Mononuclear cell (primary cell): ENCODE measurements around the gene C16orf54. TPM values are rescaled to one million over a fixed set of nuclear protein-coding genes. Genes with fewer than 3 reads are reported as not detected.
"Not testable (repeated sequence)": the region's sequence is repeated elsewhere in the genome, so short reads cannot be mapped to it uniquely, and the experiment has no call there.

Experiments
- H3K27me3 ChIP-seq: 2 replicates; pipeline ENCODE4 v1.6.0; 2011; ENCODE audit warnings: low read length, control low read depth; ENCODE audit not compliant: insufficient read depth
- H3K4me1 ChIP-seq: 2 replicates; pipeline ENCODE4 v1.5.1; 2011; ENCODE audit warnings: mild to moderate bottlenecking, low read length, control low read depth; ENCODE audit not compliant: insufficient read depth
- H3K4me3 ChIP-seq: 2 replicates; pipeline ENCODE4 v1.5.1; 2011; ENCODE audit warnings: mild to moderate bottlenecking, low read length, moderate library complexity
- H3K9me3 ChIP-seq: 2 replicates; pipeline ENCODE4 v1.5.1; 2011; ENCODE audit warnings: low read depth, mild to moderate bottlenecking, control low read depth, low read length
- total RNA-seq: library from RNA; depleted of rRNA; stranded (reverse); fragments of >200 nt; gene quantifications from one replicate; pipeline ENCODE4 v1.2.3, GENCODE V29; 2012

Gene C16orf54
- total RNA-seq, 1 donor = 87.9 TPM

- H3K4me3 ChIP-seq = no peak overlapping the region
These were observed 8.1 kb downstream of the C16orf54 start for GRCh38 chr16:29737713-29738112.

GRCh38 chr16:29736764-29737163, 9.0 kb downstream of the C16orf54 start:
- no peaks in the 10 kb centered on the region for H3K9me3 ChIP-seq
- no peaks in the 10 kb centered on the region for H3K27me3 ChIP-seq
- no peak overlapping the region for H3K4me3 ChIP-seq
- H3K4me1 ChIP-seq = peaks cover 74% of the 10 kb centered on the region

More at GRCh38 chr16:29737713-29738112, 8.1 kb downstream of the C16orf54 start:
- Histone ChIP-seq H3K4me1 (peaks cover 76% of the 10 kb centered on the region), H3K27me3 (no peaks in the 10 kb centered on the region), H3K9me3 (no peaks in the 10 kb centered on the region)

DNA sequence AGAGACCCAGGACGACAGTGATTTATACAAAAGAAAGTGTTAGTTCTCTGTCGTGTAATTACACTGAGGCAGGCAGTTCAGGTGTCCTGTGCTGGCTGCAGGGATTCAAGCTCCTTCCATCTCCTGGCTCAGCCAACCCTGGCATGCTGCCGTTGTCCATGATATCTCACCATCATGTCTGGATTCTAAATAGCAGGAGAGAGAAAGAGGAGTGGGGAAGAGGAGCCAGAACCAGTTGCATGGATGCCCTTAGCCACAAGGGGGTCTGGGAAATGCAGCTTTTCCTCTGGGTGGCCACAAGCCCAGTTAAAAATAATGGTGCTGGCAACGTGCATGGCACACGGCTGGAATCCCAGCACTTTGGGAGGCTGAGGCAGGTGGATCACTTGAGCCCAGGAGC, 9.7 kb downstream of the C16orf54 start:
- no peak overlapping the region for H3K4me3 ChIP-seq
- H3K4me1 ChIP-seq = peaks cover 71% of the 10 kb centered on the region
- no peaks in the 10 kb centered on the region for H3K9me3 ChIP-seq
- no peaks in the 10 kb centered on the region for H3K27me3 ChIP-seq

GRCh38 chr16:29734786-29735185, 11.0 kb downstream of the C16orf54 start:
- Histone ChIP-seq H3K4me1 (peaks cover 59% of the 10 kb centered on the region), H3K27me3 (no peaks in the 10 kb centered on the region), H3K4me3 (no peak overlapping the region), H3K9me3 (no peaks in the 10 kb centered on the region)

- peaks cover 31% of the 10 kb centered on the region for H3K4me1 ChIP-seq
- H3K4me3 ChIP-seq, H3K27me3 ChIP-seq, H3K9me3 ChIP-seq: not testable (repeated sequence)
These were observed 13.8 kb downstream of the C16orf54 start for GRCh38 chr16:29731768-29732601.

DNA sequence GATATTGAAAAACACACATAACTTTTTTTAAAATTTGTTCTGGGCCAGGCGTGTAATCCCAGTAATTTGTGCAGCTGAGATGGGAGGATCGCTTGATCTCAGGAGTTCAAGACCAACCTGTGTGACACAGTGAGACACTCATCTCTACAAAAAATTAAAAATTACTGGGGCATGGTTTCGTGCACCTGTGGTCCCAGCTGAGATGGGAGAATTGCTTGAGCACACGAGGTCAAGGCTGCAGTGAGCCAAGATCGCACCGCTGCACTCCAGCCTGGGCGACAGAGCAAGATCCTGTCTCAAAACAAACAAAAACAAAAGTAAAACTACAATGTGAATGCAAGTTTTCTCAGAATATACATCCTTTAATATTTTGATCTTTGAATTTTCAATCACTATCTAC, 15.1 kb downstream of the C16orf54 start:
- Histone ChIP-seq H3K4me1 (peaks cover 20% of the 10 kb centered on the region), H3K4me3 (no peak overlapping the region), H3K9me3 (no peaks in the 10 kb centered on the region), H3K27me3 (no peaks in the 10 kb centered on the region)

DNA sequence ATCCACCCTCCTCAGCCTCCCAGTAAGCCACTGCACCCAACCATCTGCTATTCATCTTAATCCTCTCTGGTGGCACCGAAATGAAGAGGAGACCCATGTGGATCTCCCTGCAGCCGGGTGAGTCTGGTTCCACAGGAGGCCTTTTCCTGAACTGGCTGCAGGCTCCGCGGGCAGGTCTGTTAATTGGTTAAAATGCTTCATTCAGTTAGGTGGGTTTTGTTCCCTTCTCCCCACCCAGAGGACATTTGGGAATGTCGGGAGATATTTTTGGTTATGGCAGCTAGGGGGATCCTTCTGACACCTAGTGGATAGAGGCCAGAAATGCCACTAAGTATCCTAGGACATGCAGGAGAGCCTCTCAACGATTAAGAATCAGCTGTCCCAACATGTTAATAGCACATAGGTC, 16.7 kb downstream of the C16orf54 start:
- no peak overlapping the region for H3K4me3 ChIP-seq
- H3K4me1 ChIP-seq = peaks cover 11% of the 10 kb centered on the region
- H3K27me3 ChIP-seq = no peaks in the 10 kb centered on the region
- no peaks in the 10 kb centered on the region for H3K9me3 ChIP-seq

- no peaks in the 10 kb centered on the region for H3K27me3 ChIP-seq
These were observed 18.3 kb downstream of the C16orf54 start for GRCh38 chr16:29727452-29727851.

DNA sequence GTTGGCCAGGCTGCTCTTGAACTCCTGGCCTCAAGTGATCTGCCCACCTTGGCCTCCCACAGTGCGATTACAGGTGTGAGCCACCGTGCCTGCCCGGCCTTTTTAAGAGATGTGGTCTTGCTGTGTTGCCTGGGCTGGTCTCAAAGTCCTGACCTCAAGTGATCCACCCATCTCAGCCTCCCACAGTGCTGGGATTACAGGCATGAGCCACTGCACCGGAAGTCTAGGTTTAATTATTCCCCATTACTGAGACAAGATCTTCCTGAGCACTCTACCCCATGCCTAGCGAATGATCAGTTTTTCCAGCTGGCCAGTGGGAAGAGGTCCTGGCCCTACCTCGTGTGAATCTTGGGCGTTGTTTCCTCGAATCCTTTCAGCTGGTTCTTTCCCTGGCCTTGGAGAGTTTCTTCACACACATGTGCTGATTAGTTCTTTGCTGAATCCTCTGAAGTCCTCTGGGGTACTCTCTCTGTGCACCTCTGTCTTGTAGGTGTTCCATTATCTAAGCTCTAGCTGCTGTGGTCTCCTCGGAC, 18.9 kb downstream of the C16orf54 start:
- H3K4me1 ChIP-seq = peaks cover 5% of the 10 kb centered on the region
- no peaks in the 10 kb centered on the region for H3K27me3 ChIP-seq
- H3K4me3 ChIP-seq = no peak overlapping the region
- H3K9me3 ChIP-seq = no peaks in the 10 kb centered on the region

More at GRCh38 chr16:29727452-29727851, 18.3 kb downstream of the C16orf54 start:
- Histone ChIP-seq H3K4me1 (peaks cover 9% of the 10 kb centered on the region), H3K9me3 (no peaks in the 10 kb centered on the region), H3K4me3 (no peak overlapping the region)

- not testable (repeated sequence) for H3K4me3 ChIP-seq, H3K4me1 ChIP-seq, H3K9me3 ChIP-seq, H3K27me3 ChIP-seq
These were observed 24.5 kb downstream of the C16orf54 start for GRCh38 chr16:29721167-29721879.

- Histone ChIP-seq H3K4me1 (peaks cover 5% of the 10 kb centered on the region), H3K27me3 (no peaks in the 10 kb centered on the region), H3K9me3 (no peaks in the 10 kb centered on the region), H3K4me3 (no peak overlapping the region)
These were observed 25.1 kb downstream of the C16orf54 start for GRCh38 chr16:29720703-29721102.

DNA sequence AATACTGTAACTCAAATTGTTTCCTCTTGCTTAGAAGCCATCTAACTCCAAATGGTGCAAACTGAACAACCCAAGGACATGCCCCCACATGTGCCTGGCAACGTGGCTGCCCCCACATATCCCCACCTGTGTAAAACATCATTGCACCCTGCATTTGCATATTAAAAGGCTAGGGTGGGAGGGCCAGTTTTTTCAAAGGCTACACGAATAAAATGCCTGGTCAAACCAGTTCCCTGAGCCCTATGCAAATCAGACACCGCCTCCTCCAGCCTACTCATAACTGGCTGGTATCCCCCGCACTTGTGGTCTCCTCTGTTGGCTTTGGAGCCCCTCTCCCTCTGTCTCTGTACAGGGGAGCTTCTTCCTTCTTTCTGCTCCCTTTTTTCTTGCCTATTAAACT, 26.7 kb downstream of the C16orf54 start:
- no peaks in the 10 kb centered on the region for H3K27me3 ChIP-seq
- H3K4me1 ChIP-seq = peaks cover 5% of the 10 kb centered on the region
- H3K9me3 ChIP-seq = no peaks in the 10 kb centered on the region
- H3K4me3 ChIP-seq = no peak overlapping the region

- Histone ChIP-seq H3K9me3 (no peaks in the 10 kb centered on the region), H3K4me3 (no peak overlapping the region), H3K27me3 (no peaks in the 10 kb centered on the region), H3K4me1 (peaks cover 13% of the 10 kb centered on the region)
These were observed 28.7 kb downstream of the C16orf54 start for GRCh38 chr16:29717113-29717512.

- H3K27me3 ChIP-seq = no peaks in the 10 kb centered on the region
- no peaks in the 10 kb centered on the region for H3K9me3 ChIP-seq
- peaks cover 29% of the 10 kb centered on the region for H3K4me1 ChIP-seq
- no peak overlapping the region for H3K4me3 ChIP-seq
These were observed 30.8 kb downstream of the C16orf54 start for GRCh38 chr16:29714972-29715371.

DNA sequence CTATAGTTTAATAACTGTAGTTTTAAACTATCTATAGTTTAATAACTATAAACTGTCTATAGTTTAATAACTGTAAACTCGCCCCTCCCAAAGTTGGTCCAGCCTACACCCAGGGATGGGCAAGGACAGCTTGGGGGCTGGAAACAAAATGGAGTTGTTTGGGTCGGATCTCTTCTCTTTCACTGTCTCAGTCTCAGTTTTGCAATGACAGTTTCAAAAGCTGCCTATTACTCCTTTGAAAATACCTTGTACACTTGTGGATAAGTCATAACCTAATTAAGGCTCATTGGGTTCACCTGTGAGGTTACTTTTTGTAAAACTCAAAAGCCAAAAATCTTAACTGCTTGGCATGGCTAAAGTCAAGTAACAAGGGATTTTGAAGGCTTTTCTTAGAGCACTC, 31.4 kb downstream of the C16orf54 start:
- H3K4me3 ChIP-seq = no peak overlapping the region
- no peaks in the 10 kb centered on the region for H3K9me3 ChIP-seq
- peaks cover 29% of the 10 kb centered on the region for H3K4me1 ChIP-seq
- H3K27me3 ChIP-seq = no peaks in the 10 kb centered on the region
